NCI-H1092 treated with DMSO at 0.1 percent for 48 hours (cell line): ENCODE results near the gene ADGRF3.
"Not testable (repeated sequence)": the region's sequence is repeated elsewhere in the genome, so short reads cannot be mapped to it uniquely, and the experiment has no call there.

ENCODE experiments used
- DNase-seq: peaks from one replicate; lab custom pipeline; 2025; lab: John Stamatoyannopoulos, UW

Gene ADGRF3

GRCh38 chr2:26351375-26352090, 4.9 kb upstream of the ADGRF3 start:
- DNase-seq: no peak

- no peak for DNase-seq
These were observed 3.1 kb upstream of the ADGRF3 start for GRCh38 chr2:26349690-26350089.

GRCh38 chr2:26347286-26347865, 787 bp upstream of the ADGRF3 start:
- no peak for DNase-seq

- DNase-seq: peak; percentile 98
These were observed 790 bp downstream of the ADGRF3 start, which contains the start of gene SELENOI for GRCh38 chr2:26345545-26346453. Gene SELENOI, plus strand, starts transcription at chr2:26346143. Its CDS starts 90 bp downstream, at chr2:26346233.

- DNase-seq: no peak
These were observed 1.4 kb downstream of the ADGRF3 start for GRCh38 chr2:26345283-26345544.

GRCh38 chr2:26344581-26345282, 1.9 kb downstream of the ADGRF3 start:
- no peak for DNase-seq

- no peak for DNase-seq
These were observed 5.8 kb downstream of the ADGRF3 start for GRCh38 chr2:26340831-26341230.

GRCh38 chr2:26337298-26337697, 9.3 kb downstream of the ADGRF3 start:
- DNase-seq: no peak

GRCh38 chr2:26336719-26337118, 9.9 kb downstream of the ADGRF3 start:
- DNase-seq: no peak

- no peak for DNase-seq
These were observed 11.4 kb downstream of the ADGRF3 start for GRCh38 chr2:26335231-26335630.

GRCh38 chr2:26333293-26333692, 13.3 kb downstream of the ADGRF3 start:
- no peak for DNase-seq

GRCh38 chr2:26331321-26331720, 15.3 kb downstream of the ADGRF3 start:
- not testable (repeated sequence) for DNase-seq

- no peak for DNase-seq
These were observed 16.0 kb downstream of the ADGRF3 start for GRCh38 chr2:26330604-26331003.

- peak; percentile 55 for DNase-seq
These were observed 16.5 kb downstream of the ADGRF3 start for GRCh38 chr2:26330114-26330549.

GRCh38 chr2:26329083-26329482, 17.5 kb downstream of the ADGRF3 start:
- DNase-seq: not testable (repeated sequence)

GRCh38 chr2:26327291-26328272, 19.0 kb downstream of the ADGRF3 start:
- DNase-seq: no peak

GRCh38 chr2:26326514-26326913, 20.1 kb downstream of the ADGRF3 start:
- DNase-seq: no peak

GRCh38 chr2:26325851-26326250, 20.7 kb downstream of the ADGRF3 start:
- DNase-seq: no peak

- no peak for DNase-seq
These were observed 21.7 kb downstream of the ADGRF3 start for GRCh38 chr2:26324903-26325302.

- DNase-seq: not testable (repeated sequence)
These were observed 22.1 kb downstream of the ADGRF3 start for GRCh38 chr2:26324479-26324878.

- DNase-seq: no peak
These were observed 27.6 kb downstream of the ADGRF3 start for GRCh38 chr2:26318950-26319349.
